Dendritic cell treated with granulocyte-macrophage colony-stimulating factor and Interleukin-4, amounts not matched to agents 40 ng/mL and 50 ng/mL, for 4 days (primary cell): ENCODE measurements around the gene HID1.

Source experiments
- H3K27ac Mint-ChIP-seq: one replicate; pipeline ENCODE4 v1.8.0; 2022; ENCODE audit warnings: mild to moderate bottlenecking, mixed read lengths
- H3K27me3 Mint-ChIP-seq: one replicate; pipeline ENCODE4 v1.8.0; 2022; ENCODE audit warnings: mild to moderate bottlenecking, mixed read lengths
- H3K36me3 Mint-ChIP-seq: one replicate; pipeline ENCODE4 v1.8.0; 2022; ENCODE audit warnings: low read depth, mixed read lengths
- H3K4me1 Mint-ChIP-seq: one replicate; pipeline ENCODE4 v1.8.0; 2022; ENCODE audit warnings: low read depth, mixed read lengths
- H3K4me3 Mint-ChIP-seq: one replicate; pipeline ENCODE4 v1.8.0; 2022; ENCODE audit warnings: mild to moderate bottlenecking, moderate library complexity, mixed read lengths
- H3K9me3 Mint-ChIP-seq: one replicate; pipeline ENCODE4 v1.8.0; 2022; ENCODE audit warnings: mixed read lengths
- intact Hi-C: fragments of 100-400 bp; cut with micrococcal nuclease; formaldehyde crosslinking; loops from one replicate; pipeline ENCODE4 v1.15.0; 2022

The HID1 gene

GRCh38 chr17:74938194-74938950, 34.2 kb downstream of the HID1 start:
- H3K4me3 Mint-ChIP-seq: no peak overlapping the region
- H3K9me3 Mint-ChIP-seq: no peaks in the 10 kb centered on the region
- peaks cover 94% of the 10 kb centered on the region for H3K27me3 Mint-ChIP-seq
- H3K36me3 Mint-ChIP-seq: no peaks in the 10 kb centered on the region
- H3K27ac Mint-ChIP-seq: no peak overlapping the region
- peaks cover 5% of the 10 kb centered on the region for H3K4me1 Mint-ChIP-seq
- intact Hi-C loops: no loop called here

GRCh38 chr17:74937064-74938051, 35.2 kb downstream of the HID1 start:
- Mint-ChIP-seq H3K27ac (no peak overlapping the region), H3K36me3 (no peaks in the 10 kb centered on the region), H3K27me3 (peaks cover 95% of the 10 kb centered on the region), H3K4me1 (peaks cover 5% of the 10 kb centered on the region), H3K9me3 (no peaks in the 10 kb centered on the region), H3K4me3 (no peak overlapping the region)
- intact Hi-C loops: no loop called here

GRCh38 chr17:74936470-74936799, 36.1 kb downstream of the HID1 start:
- peaks cover 8% of the 10 kb centered on the region for H3K4me1 Mint-ChIP-seq
- H3K27me3 Mint-ChIP-seq: peaks cover 90% of the 10 kb centered on the region
- no peaks in the 10 kb centered on the region for H3K9me3 Mint-ChIP-seq
- H3K4me3 Mint-ChIP-seq: no peak overlapping the region
- intact Hi-C loops: no loop called here
- no peak overlapping the region for H3K27ac Mint-ChIP-seq
- no peaks in the 10 kb centered on the region for H3K36me3 Mint-ChIP-seq

- Mint-ChIP-seq H3K9me3 (no peaks in the 10 kb centered on the region), H3K27ac (no peak within 1 kb of the TSS), H3K27me3 (peaks cover 90% of the 10 kb centered on the region)
These were observed 36.7 kb downstream of the HID1 start, which contains the start of gene OTOP3 for GRCh38 chr17:74935585-74936469. OTOP3 (plus strand) TSS chr17:74935898; CDS start chr17:74935922, 24 bp downstream.

GRCh38 chr17:74935048-74935447, 37.5 kb downstream of the HID1 start:
- H3K27me3 Mint-ChIP-seq: peaks cover 91% of the 10 kb centered on the region
- intact Hi-C loops: no loop called here
- no peaks in the 10 kb centered on the region for H3K9me3 Mint-ChIP-seq
- no peak overlapping the region for H3K4me3 Mint-ChIP-seq
- H3K4me1 Mint-ChIP-seq: peaks cover 22% of the 10 kb centered on the region
- no peaks in the 10 kb centered on the region for H3K36me3 Mint-ChIP-seq
- no peak overlapping the region for H3K27ac Mint-ChIP-seq

More at GRCh38 chr17:74935585-74936469, 36.7 kb downstream of the HID1 start, which contains the start of gene OTOP3:
- no peak within 1 kb of the TSS for H3K4me3 Mint-ChIP-seq
- H3K4me1 Mint-ChIP-seq: peaks cover 14% of the 10 kb centered on the region
- intact Hi-C loops: no loop called here
- H3K36me3 Mint-ChIP-seq: no peaks in the 10 kb centered on the region

GRCh38 chr17:74930535-74931036, 42.0 kb downstream of the HID1 start:
- Mint-ChIP-seq H3K9me3 (no peaks in the 10 kb centered on the region), H3K36me3 (no peaks in the 10 kb centered on the region), H3K4me1 (peaks cover 26% of the 10 kb centered on the region), H3K27ac (no peak overlapping the region), H3K27me3 (peaks cover 85% of the 10 kb centered on the region), H3K4me3 (no peak overlapping the region)
- intact Hi-C loops: no loop called here

- Mint-ChIP-seq H3K9me3 (no peaks in the 10 kb centered on the region), H3K36me3 (no peaks in the 10 kb centered on the region), H3K4me3 (no peak overlapping the region), H3K27ac (no peak overlapping the region), H3K4me1 (peaks cover 44% of the 10 kb centered on the region), H3K27me3 (peaks cover 81% of the 10 kb centered on the region)
- intact Hi-C loops: no loop called here
These were observed 43.8 kb downstream of the HID1 start for GRCh38 chr17:74928786-74929185.

GRCh38 chr17:74925242-74925641, 47.3 kb downstream of the HID1 start:
- no peaks in the 10 kb centered on the region for H3K36me3 Mint-ChIP-seq
- H3K4me3 Mint-ChIP-seq: no peak overlapping the region

GRCh38 chr17:74924250-74924948, 48.2 kb downstream of the HID1 start, which contains the start of gene OTOP2:
OTOP2 (plus strand) TSS chr17:74924273; CDS start chr17:74924633, 360 bp downstream.
- no peaks in the 10 kb centered on the region for H3K36me3 Mint-ChIP-seq
- peak within 1 kb of the TSS; percentile 58 for H3K27ac Mint-ChIP-seq
- peaks cover 39% of the 10 kb centered on the region for H3K4me1 Mint-ChIP-seq
- no peaks in the 10 kb centered on the region for H3K9me3 Mint-ChIP-seq
- H3K27me3 Mint-ChIP-seq: peaks cover 82% of the 10 kb centered on the region
- peak within 1 kb of the TSS; percentile 67 for H3K4me3 Mint-ChIP-seq
- intact Hi-C loops: no loop called here

More at GRCh38 chr17:74925242-74925641, 47.3 kb downstream of the HID1 start:
- peaks cover 78% of the 10 kb centered on the region for H3K27me3 Mint-ChIP-seq
- no peaks in the 10 kb centered on the region for H3K9me3 Mint-ChIP-seq
- peaks cover 41% of the 10 kb centered on the region for H3K4me1 Mint-ChIP-seq
- H3K27ac Mint-ChIP-seq: no peak overlapping the region
- intact Hi-C loops: no loop called here

- peak overlapping the region; percentile 67 for H3K4me3 Mint-ChIP-seq
- peak overlapping the region; percentile 58 for H3K27ac Mint-ChIP-seq
- H3K36me3 Mint-ChIP-seq: no peaks in the 10 kb centered on the region
- no peaks in the 10 kb centered on the region for H3K9me3 Mint-ChIP-seq
- intact Hi-C loops: loop anchor here (1.0 kb wide), 1 partner anchor 35 kb away; no protein-coding TSS in a partner anchor
- peaks cover 80% of the 10 kb centered on the region for H3K27me3 Mint-ChIP-seq
- peaks cover 39% of the 10 kb centered on the region for H3K4me1 Mint-ChIP-seq
These were observed 48.9 kb downstream of the HID1 start for GRCh38 chr17:74923538-74924249.

GRCh38 chr17:74922694-74923537, 49.6 kb downstream of the HID1 start, which contains the start of gene USH1G:
USH1G (minus strand) TSS chr17:74923255; CDS start chr17:74923073, 182 bp downstream.
- H3K27ac Mint-ChIP-seq: peak within 1 kb of the TSS; percentile 58
- H3K4me3 Mint-ChIP-seq: peak within 1 kb of the TSS; percentile 67
- intact Hi-C loops: loop anchor here (1.0 kb wide), 1 partner anchor 35 kb away; no protein-coding TSS in a partner anchor
- H3K27me3 Mint-ChIP-seq: peaks cover 75% of the 10 kb centered on the region
- peaks cover 42% of the 10 kb centered on the region for H3K4me1 Mint-ChIP-seq
- no peaks in the 10 kb centered on the region for H3K36me3 Mint-ChIP-seq
- no peaks in the 10 kb centered on the region for H3K9me3 Mint-ChIP-seq
